Stimulated activated naive CD8-positive, alpha-beta T cell treated with anti-CD3 and anti-CD28 coated beads, Interleukin-15, Interleukin-2, amounts not matched to agents 100 U/mL and 50 U/mL, for 24 hours (primary cell): Measurements from ENCODE around the gene HLA-F.

Source experiments
- ATAC-seq: fragments of 150-1000 bp; cut with Tn5 transposase; one replicate; pipeline ENCODE4 v1.10.0; 2021
- DNase-seq: peaks from one replicate; pipeline ENCODE4 v3.0.0; 2021

HLA-F gene

DNA sequence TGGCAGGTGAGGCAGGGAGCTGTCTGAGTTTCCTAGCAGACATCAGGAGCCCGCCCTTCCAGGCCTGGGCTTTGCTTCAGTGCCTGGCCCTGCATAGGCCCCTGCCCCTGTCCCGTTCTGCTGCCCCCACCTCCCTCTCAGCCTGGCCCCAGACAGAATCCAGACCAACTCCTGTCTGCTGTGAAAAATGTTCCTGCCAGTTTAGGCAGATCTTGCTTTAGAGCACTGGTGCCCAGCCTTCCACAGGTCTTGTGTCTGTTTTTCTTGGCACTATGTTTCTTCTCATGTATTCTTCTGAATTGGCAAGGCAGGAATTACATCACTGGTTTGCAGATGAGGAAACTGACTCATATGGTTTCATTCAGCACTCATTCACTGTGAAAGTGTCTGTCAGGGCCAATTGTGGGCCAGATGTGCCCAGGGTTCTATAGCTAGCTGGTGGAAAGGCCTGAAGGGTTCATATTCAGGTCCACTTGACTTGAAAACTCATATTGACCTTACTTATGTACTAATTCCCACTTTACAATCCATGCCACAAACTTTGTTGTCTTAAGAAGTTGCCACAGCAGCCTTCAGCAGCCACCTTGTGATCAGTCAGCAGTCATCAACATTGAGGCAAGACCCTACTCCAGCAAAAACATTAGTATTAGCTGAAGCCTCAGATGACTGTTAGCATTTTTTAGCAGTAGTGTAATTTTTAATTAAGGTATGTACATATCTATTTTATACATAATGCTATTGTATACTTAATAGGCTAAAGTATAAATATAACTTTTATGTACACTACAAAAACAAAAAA lies 40.5 kb downstream of the HLA-F start:
- ATAC-seq (peak; percentile 89), DNase-seq (peak; percentile 28)

DNA sequence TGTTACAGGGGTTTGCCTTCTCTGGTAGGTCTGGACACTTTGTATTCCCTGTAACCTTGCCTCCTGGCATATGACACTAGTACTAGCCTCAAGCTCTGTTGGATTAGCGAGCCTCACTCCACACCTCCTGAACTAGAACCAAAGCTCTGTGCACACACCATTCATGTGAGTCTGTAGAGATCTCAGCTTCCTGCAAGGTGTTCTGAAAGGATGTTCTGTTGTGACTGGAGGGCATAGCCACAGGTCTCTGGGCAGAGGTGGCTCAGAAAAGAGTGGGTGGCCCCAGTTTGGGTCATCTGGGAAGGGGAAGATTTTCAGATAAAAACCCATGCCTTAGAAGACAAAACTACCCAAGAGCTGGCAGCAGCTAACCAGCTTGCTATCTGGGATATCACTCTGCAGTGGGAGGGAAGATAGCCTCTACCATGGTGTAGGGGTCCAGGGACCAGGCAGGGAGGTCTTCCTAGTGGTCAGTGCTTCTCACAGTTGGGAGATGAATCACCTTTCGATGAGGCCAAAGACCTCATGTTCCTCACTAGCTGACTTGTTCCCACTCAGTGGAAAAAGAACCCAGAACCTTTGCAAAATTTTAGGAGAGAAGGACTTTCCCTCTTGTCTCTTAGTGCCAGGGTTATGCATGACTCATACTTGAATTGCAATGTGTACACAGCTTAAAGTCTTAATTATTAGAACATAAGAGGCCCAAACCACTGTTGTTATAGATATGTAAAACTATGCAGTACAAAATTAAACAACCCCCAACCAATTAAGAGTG lies 41.4 kb downstream of the HLA-F start:
- DNase-seq (no peak), ATAC-seq (peak; percentile 38)

DNA sequence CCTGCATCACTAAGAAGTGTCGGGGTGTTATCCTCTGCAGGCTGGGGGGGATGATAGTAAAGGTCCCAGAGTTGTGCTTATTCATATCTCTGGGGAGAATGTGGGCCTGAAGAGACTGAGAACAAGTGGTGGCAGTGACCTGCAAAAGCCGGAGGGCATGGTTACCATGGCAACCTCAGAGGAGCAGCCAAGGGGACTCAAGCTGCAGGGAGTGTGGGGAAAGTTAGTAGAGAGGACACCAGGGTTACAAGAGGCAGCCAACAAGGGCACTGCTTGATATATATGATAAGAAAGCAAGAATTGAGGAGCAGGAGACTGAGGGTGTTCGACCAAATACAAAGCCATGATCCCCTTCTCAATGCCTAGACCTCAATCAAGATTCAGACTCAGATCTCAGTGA lies 46.1 kb downstream of the HLA-F start:
- DNase-seq: no peak

DNA sequence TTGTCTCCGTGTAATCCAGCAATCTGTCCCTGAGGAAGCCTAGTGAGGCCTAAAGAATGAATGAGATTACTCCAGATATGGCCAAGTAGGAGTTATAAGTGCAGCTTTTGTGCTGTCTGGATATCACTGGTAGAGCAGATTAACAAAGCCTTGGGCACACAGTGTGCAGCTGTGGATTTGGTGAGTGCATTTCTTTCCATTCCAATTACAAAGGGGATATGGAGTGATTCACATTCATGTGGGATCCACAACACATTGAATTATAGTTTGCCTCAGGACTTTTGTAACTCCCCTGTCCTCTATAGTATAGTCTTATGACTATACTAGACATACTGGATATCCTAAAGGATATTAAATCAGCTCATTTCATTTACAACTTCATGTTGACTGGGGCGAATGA lies 47.1 kb downstream of the HLA-F start:
- DNase-seq: no peak
- ATAC-seq: no peak

More for the DNA sequence above, 46.1 kb downstream of the HLA-F start:
- ATAC-seq: no peak

DNA sequence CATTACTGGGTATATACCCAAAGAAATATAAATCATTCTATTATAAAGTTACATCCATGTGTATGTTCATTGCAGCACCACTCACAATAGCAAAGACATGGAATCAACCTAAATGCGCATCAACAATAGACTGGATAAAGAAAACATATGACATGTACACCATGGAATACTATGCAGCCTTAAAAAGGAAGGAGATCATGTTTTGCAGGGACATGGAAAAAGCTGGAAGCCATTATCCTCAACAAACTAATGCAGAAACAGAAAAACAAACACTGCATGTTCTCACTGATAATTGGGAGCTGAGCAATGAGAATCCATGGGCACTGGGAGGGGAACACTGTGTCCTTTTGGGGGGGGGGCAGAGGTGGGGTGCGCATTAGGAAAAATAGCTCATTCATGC lies 53.5 kb downstream of the HLA-F start:
- no peak for DNase-seq

More for the DNA sequence above, 53.5 kb downstream of the HLA-F start:
- ATAC-seq: no peak
